Measurements from ENCODE around the gene FANCI.

GRCh38 chr15:89360294-89360971 is 116.7 kb downstream of the FANCI start:
- TF ChIP-seq EZH2phosphoT487 (IDR thresholded peaks at IDR 0.05; ENCODE audit: borderline replicate concordance, low read length) (no peak), EZH2 (IDR thresholded peaks at IDR 0.05; ENCODE audit: low read length, unreplicated experiment) (no peak)
- TF ChIP-seq, protein P1, sequence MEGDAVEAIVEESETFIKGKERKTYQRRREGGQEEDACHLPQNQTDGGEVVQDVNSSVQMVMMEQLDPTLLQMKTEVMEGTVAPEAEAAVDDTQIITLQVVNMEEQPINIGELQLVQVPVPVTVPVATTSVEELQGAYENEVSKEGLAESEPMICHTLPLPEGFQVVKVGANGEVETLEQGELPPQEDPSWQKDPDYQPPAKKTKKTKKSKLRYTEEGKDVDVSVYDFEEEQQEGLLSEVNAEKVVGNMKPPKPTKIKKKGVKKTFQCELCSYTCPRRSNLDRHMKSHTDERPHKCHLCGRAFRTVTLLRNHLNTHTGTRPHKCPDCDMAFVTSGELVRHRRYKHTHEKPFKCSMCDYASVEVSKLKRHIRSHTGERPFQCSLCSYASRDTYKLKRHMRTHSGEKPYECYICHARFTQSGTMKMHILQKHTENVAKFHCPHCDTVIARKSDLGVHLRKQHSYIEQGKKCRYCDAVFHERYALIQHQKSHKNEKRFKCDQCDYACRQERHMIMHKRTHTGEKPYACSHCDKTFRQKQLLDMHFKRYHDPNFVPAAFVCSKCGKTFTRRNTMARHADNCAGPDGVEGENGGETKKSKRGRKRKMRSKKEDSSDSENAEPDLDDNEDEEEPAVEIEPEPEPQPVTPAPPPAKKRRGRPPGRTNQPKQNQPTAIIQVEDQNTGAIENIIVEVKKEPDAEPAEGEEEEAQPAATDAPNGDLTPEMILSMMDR (conservative IDR thresholded peaks at IDR 0.05; ENCODE audit: low read depth, low read length), result no peak

All from PC-3 (cell line).